Astrocyte (in vitro differentiated cells and primary cell): ENCODE data around the gene DGKI. TPM values are rescaled to one million over a fixed set of nuclear protein-coding genes. Genes with fewer than 3 reads are reported as not detected.

Experiments
- DNase-seq: peaks from one replicate; pipeline ENCODE4 v3.0.0-alpha.2; 2010; ENCODE audit warnings: low read depth
- FAIRE-seq: peaks from 2 replicates; lab custom pipeline; 2011; peaks lifted over from hg19 to GRCh38; lab: Jason Lieb, UNC
- H2AFZ ChIP-seq: 2 replicates; pipeline ENCODE4 v1.6.0; 2012; ENCODE audit warnings: low read depth, low read length, inconsistent platforms
- H3K27ac ChIP-seq: 2 replicates; pipeline ENCODE4 v1.5.1; 2011; ENCODE audit warnings: low read depth, low read length, inconsistent platforms
- H3K27me3 ChIP-seq: 2 replicates; pipeline ENCODE4 v1.6.0; 2011; ENCODE audit warnings: low read length, inconsistent platforms; ENCODE audit not compliant: insufficient read depth
- H3K36me3 ChIP-seq: 2 replicates; pipeline ENCODE4 v1.5.1; 2011; ENCODE audit warnings: low read length, inconsistent platforms; ENCODE audit not compliant: insufficient read depth
- H3K4me1 ChIP-seq: 2 replicates; pipeline ENCODE4 v1.5.1; 2011; ENCODE audit warnings: low read length, inconsistent platforms; ENCODE audit not compliant: insufficient read depth
- H3K4me2 ChIP-seq: 2 replicates; pipeline ENCODE4 v1.6.0; 2012; ENCODE audit warnings: low read length, inconsistent platforms
- H3K4me3 ChIP-seq: 2 replicates; pipeline ENCODE4 v1.5.1; 2011; ENCODE audit warnings: low read depth, mild to moderate bottlenecking, low read length, inconsistent platforms; ENCODE audit not compliant: insufficient read depth
- H3K79me2 ChIP-seq: 2 replicates; pipeline ENCODE4 v1.6.0; 2012; ENCODE audit warnings: mild to moderate bottlenecking, low read length, inconsistent platforms; ENCODE audit not compliant: insufficient read depth
- H3K9ac ChIP-seq: 2 replicates; pipeline ENCODE4 v1.6.0; 2012; ENCODE audit warnings: mild to moderate bottlenecking, low read length, inconsistent platforms
- H3K9me3 ChIP-seq: 2 replicates; pipeline ENCODE4 v1.5.1; 2012; ENCODE audit warnings: low read depth, mild to moderate bottlenecking, low read length, inconsistent platforms; ENCODE audit not compliant: insufficient read depth
- H4K20me1 ChIP-seq: 2 replicates; pipeline ENCODE4 v1.6.0; 2012; ENCODE audit warnings: low read length, inconsistent platforms; ENCODE audit not compliant: insufficient read depth
- H3K27ac Mint-ChIP-seq: one replicate; pipeline ENCODE4 v1.8.0; 2021; ENCODE audit warnings: mild to moderate bottlenecking, mixed read lengths; ENCODE audit not compliant: unreplicated experiment
- H3K27me3 Mint-ChIP-seq: one replicate; pipeline ENCODE4 v1.8.0; 2021; ENCODE audit warnings: low read depth, mixed read lengths; ENCODE audit not compliant: unreplicated experiment
- H3K36me3 Mint-ChIP-seq: one replicate; pipeline ENCODE4 v1.8.0; 2021; ENCODE audit warnings: low read depth, mixed read lengths; ENCODE audit not compliant: unreplicated experiment
- H3K4me1 Mint-ChIP-seq: one replicate; pipeline ENCODE4 v1.8.0; 2021; ENCODE audit warnings: low read depth, mixed read lengths; ENCODE audit not compliant: unreplicated experiment
- H3K4me3 Mint-ChIP-seq: one replicate; pipeline ENCODE4 v1.8.0; 2021; ENCODE audit warnings: mild to moderate bottlenecking, moderate library complexity, mixed read lengths; ENCODE audit not compliant: unreplicated experiment
- H3K9me3 Mint-ChIP-seq: one replicate; pipeline ENCODE4 v1.8.0; 2021; ENCODE audit warnings: mild to moderate bottlenecking, mixed read lengths; ENCODE audit not compliant: unreplicated experiment
- CTCF ChIP-seq: IDR thresholded peaks from 2 replicates; pipeline ENCODE4 v1.5.1; 2011; ENCODE audit warnings: low read depth, mild to moderate bottlenecking, inconsistent platforms, low read length, moderate library complexity; ENCODE audit not compliant: insufficient read depth
- EZH2 ChIP-seq: IDR thresholded peaks from 2 replicates; pipeline ENCODE4 v1.6.1; 2012; ENCODE audit warnings: mild to moderate bottlenecking, low read length, inconsistent platforms; ENCODE audit not compliant: insufficient read depth
- total RNA-seq: library from RNA; stranded (reverse); gene quantifications from 2 replicates; pipeline ENCODE4 v1.2.1, GENCODE V29; 2021

DGKI gene
- total RNA-seq, 1 donor from 2014 or later = 6.3 TPM

GRCh38 chr7:137893143-137893742 lies 46.5 kb upstream of the DGKI start:
- Mint-ChIP-seq H3K9me3 (no peaks in the 10 kb centered on the region), H3K36me3 (peaks cover 46% of the 10 kb centered on the region)
- FAIRE-seq = no peak

GRCh38 chr7:137891016-137891655 lies 44.4 kb upstream of the DGKI start:
- H3K36me3 ChIP-seq = peaks cover 45% of the 10 kb centered on the region
- H3K4me1 Mint-ChIP-seq = peaks cover 11% of the 10 kb centered on the region
- DNase-seq (no peak), FAIRE-seq (no peak)
- TF ChIP-seq EZH2 = no peak
- no peak for TF ChIP-seq CTCF
- H3K27ac Mint-ChIP-seq = no peak overlapping the region
- no peak overlapping the region for H3K27ac ChIP-seq
- H3K4me1 ChIP-seq = no peaks in the 10 kb centered on the region
- H3K36me3 Mint-ChIP-seq = peaks cover 47% of the 10 kb centered on the region
- no peaks in the 10 kb centered on the region for H3K27me3 Mint-ChIP-seq
- H2AFZ ChIP-seq = no peak overlapping the region
- H3K79me2 ChIP-seq = peaks cover 9% of the 10 kb centered on the region
- H3K27me3 ChIP-seq = no peaks in the 10 kb centered on the region
- H3K4me3 Mint-ChIP-seq = no peak overlapping the region
- no peak overlapping the region for H3K4me2 ChIP-seq
- no peak overlapping the region for H3K9ac ChIP-seq
- no peak overlapping the region for H3K4me3 ChIP-seq
- no peaks in the 10 kb centered on the region for H3K9me3 Mint-ChIP-seq
- no peaks in the 10 kb centered on the region for H4K20me1 ChIP-seq
- H3K9me3 ChIP-seq = no peaks in the 10 kb centered on the region

More at GRCh38 chr7:137893143-137893742, 46.5 kb upstream of the DGKI start:
- H3K27me3 Mint-ChIP-seq = no peaks in the 10 kb centered on the region
- no peak overlapping the region for H2AFZ ChIP-seq
- peaks cover 46% of the 10 kb centered on the region for H3K36me3 ChIP-seq
- no peak overlapping the region for H3K27ac ChIP-seq
- TF ChIP-seq CTCF = no peak
- TF ChIP-seq EZH2 = no peak
- H3K4me2 ChIP-seq = no peak overlapping the region
- H3K9ac ChIP-seq = no peak overlapping the region
- no peak for DNase-seq
- H3K9me3 ChIP-seq = no peaks in the 10 kb centered on the region
- no peaks in the 10 kb centered on the region for H3K4me1 ChIP-seq
- peaks cover 8% of the 10 kb centered on the region for H3K79me2 ChIP-seq
- H3K4me3 ChIP-seq = no peak overlapping the region
- no peak overlapping the region for H3K4me3 Mint-ChIP-seq
- H3K27me3 ChIP-seq = no peaks in the 10 kb centered on the region
- no peaks in the 10 kb centered on the region for H3K4me1 Mint-ChIP-seq
- H3K27ac Mint-ChIP-seq = no peak overlapping the region
- no peaks in the 10 kb centered on the region for H4K20me1 ChIP-seq

GRCh38 chr7:137890449-137890921 lies 43.7 kb upstream of the DGKI start:
- no peak for FAIRE-seq
- Histone ChIP-seq H3K9me3 (no peaks in the 10 kb centered on the region), H3K27ac (no peak overlapping the region), H3K36me3 (peaks cover 43% of the 10 kb centered on the region), H4K20me1 (no peaks in the 10 kb centered on the region), H3K79me2 (peaks cover 9% of the 10 kb centered on the region), H3K4me3 (no peak overlapping the region), H3K9ac (no peak overlapping the region), H3K27me3 (no peaks in the 10 kb centered on the region), H3K4me2 (no peak overlapping the region), H2AFZ (no peak overlapping the region), H3K4me1 (peaks cover 4% of the 10 kb centered on the region)
- no peaks in the 10 kb centered on the region for H3K9me3 Mint-ChIP-seq
- H3K36me3 Mint-ChIP-seq = peaks cover 41% of the 10 kb centered on the region
- DNase-seq = no peak
- H3K4me3 Mint-ChIP-seq = no peak overlapping the region
- no peak overlapping the region for H3K27ac Mint-ChIP-seq
- no peaks in the 10 kb centered on the region for H3K27me3 Mint-ChIP-seq
- H3K4me1 Mint-ChIP-seq = peaks cover 17% of the 10 kb centered on the region
- TF ChIP-seq EZH2 (no peak), CTCF (no peak)
